NCI-H146 treated with DMSO at 0.1 percent for 48 hours (cell line): Measurements from ENCODE around the gene UBE2G1.
"Not testable (repeated sequence)": the region's sequence is repeated elsewhere in the genome, so short reads cannot be mapped to it uniquely, and the experiment has no call there.

Experiments
- DNase-seq: peaks from one replicate; lab custom pipeline; 2025; ENCODE audit not compliant: unreplicated experiment; lab: John Stamatoyannopoulos, UW

Gene UBE2G1

GRCh38 chr17:4366327-4367063 is at the start of gene UBE2G1:
UBE2G1 (minus strand) TSS chr17:4366675; CDS start chr17:4366316, 359 bp downstream.
- DNase-seq: peak; percentile 94

- peak; percentile 62 for DNase-seq
Measured at GRCh38 chr17:4412933-4413831, 46.7 kb upstream of the UBE2G1 start.

- DNase-seq: no peak
Measured at GRCh38 chr17:4411201-4411600, 44.7 kb upstream of the UBE2G1 start.

GRCh38 chr17:4409659-4410058 is 43.2 kb upstream of the UBE2G1 start:
- DNase-seq: no peak

GRCh38 chr17:4407851-4408250 is 41.4 kb upstream of the UBE2G1 start:
- DNase-seq: no peak

- no peak for DNase-seq
Measured at GRCh38 chr17:4407216-4407615, 40.7 kb upstream of the UBE2G1 start.

GRCh38 chr17:4406386-4406785 is 39.9 kb upstream of the UBE2G1 start:
- DNase-seq: no peak

GRCh38 chr17:4405699-4406098 is 39.2 kb upstream of the UBE2G1 start:
- no peak for DNase-seq

- no peak for DNase-seq
Measured at GRCh38 chr17:4405038-4405669, 38.7 kb upstream of the UBE2G1 start.

- DNase-seq: no peak
Measured at GRCh38 chr17:4397840-4398239, 31.4 kb upstream of the UBE2G1 start.

GRCh38 chr17:4395111-4395478 is 28.6 kb upstream of the UBE2G1 start:
- DNase-seq: no peak

GRCh38 chr17:4394208-4395110 is 28.0 kb upstream of the UBE2G1 start:
- no peak for DNase-seq

- no peak for DNase-seq
Measured at GRCh38 chr17:4393806-4394205, 27.3 kb upstream of the UBE2G1 start.

- no peak for DNase-seq
Measured at GRCh38 chr17:4389079-4389478, 22.6 kb upstream of the UBE2G1 start.

- DNase-seq: no peak
Measured at GRCh38 chr17:4387137-4387536, 20.7 kb upstream of the UBE2G1 start.

GRCh38 chr17:4386406-4386805 is 19.9 kb upstream of the UBE2G1 start:
- DNase-seq: no peak

- DNase-seq: no peak
Measured at GRCh38 chr17:4381690-4382671, 15.5 kb upstream of the UBE2G1 start.

GRCh38 chr17:4378626-4379025 is 12.2 kb upstream of the UBE2G1 start:
- DNase-seq: no peak

GRCh38 chr17:4377247-4377646 is 10.8 kb upstream of the UBE2G1 start:
- DNase-seq: not testable (repeated sequence)
